Tibial nerve (tissue), 4 donors: ENCODE results near the gene GABRG2.

Source experiments
- CTCF ChIP-seq, 5 experiments: fragments of 200-600 bp in 3 of 5; fragments of 450-650 bp in 2 of 5; sonication (generic) in 3 of 5; IDR thresholded peaks; one replicate each; pipeline ENCODE4 v1.5.1; 2016 to 2019; ENCODE audit warnings: antibody characterized with exemption in 5 of 5, mild to moderate bottlenecking in 3 of 5, moderate library complexity in 2 of 5
- EP300 ChIP-seq, 2 donors: sonication (generic); formaldehyde crosslinking; IDR thresholded peaks; one replicate each; pipeline ENCODE4 v1.6.1; 2017; ENCODE audit warnings: antibody characterized with exemption in 2 of 2, mild to moderate bottlenecking in 1 of 2
- POLR2A ChIP-seq, 2 donors: fragments of 450-650 bp; IDR thresholded peaks; one replicate each; pipeline ENCODE4 v1.6.1; 2017; ENCODE audit warnings: antibody characterized with exemption in 2 of 2, mild to moderate bottlenecking in 2 of 2, moderate library complexity in 2 of 2

GRCh38 chr5:162107591-162107990, 40.0 kb downstream of the GABRG2 start:
- TF ChIP-seq CTCF (IDR thresholded peaks at IDR 0.05) (no peak), POLR2A (IDR thresholded peaks at IDR 0.05) (no peak), EP300 (IDR thresholded peaks at IDR 0.05) (no peak)
